ENCODE measurements around the gene YAF2. TPM values are rescaled to one million over a fixed set of nuclear protein-coding genes. Genes with fewer than 3 reads are reported as not detected.

Gene YAF2, protein sequence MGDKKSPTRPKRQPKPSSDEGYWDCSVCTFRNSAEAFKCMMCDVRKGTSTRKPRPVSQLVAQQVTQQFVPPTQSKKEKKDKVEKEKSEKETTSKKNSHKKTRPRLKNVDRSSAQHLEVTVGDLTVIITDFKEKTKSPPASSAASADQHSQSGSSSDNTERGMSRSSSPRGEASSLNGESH
- total RNA-seq: 100 to 1,000 TPM in 2 of 3 donors, 10 to 100 TPM in 1; 96.2 to 124 (median 101) TPM
- 69.2 TPM for total RNA-seq (2013)

DNA sequence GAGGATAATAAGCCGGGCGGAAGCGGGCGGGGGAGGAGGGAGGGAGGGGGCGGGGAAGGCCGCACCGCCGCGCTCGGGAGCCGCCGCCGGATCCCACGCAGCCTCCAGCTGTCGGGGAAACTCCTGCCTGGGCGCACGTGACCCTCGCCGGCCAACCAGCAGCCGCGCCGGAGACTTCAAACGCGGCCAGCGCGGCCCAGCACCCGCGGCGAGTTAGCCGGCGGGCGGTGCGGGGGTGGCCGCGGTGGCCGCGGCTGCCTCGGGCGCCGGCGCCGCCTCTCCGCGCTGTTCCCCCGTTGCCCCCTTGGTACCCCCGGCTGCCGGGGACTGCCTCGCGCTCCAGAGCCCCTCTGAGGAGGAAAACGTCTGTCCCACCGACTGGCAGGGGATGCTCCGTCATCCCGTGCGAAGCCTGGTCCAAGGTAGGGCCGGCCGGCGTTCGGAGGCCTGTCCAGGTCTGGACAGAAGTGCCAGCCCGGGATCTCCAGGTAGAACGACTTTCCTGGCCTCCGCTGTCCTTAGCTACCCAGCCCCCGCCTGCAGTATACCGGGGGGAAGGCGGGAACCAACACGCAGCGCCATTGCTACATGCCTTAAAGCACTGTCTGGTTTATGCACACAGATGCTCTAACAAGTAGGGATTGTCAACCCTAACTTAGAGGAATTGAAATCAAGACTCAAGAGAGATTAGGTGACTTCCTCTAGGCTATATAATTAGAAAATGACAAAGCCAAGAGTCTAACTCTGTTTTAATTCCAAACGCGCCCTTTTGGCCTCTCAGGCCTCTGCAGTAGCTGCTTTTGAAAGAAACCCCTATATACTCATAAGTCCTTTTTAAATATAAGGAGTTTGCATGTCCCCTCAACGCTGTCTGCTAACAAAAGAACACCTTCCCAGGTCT, at the start of gene YAF2:
TSS of gene YAF2 (minus strand) at position 9 of the 901 bp plus-strand sequence. CDS start 68 bp downstream, outside the sequence.
- H3K36me3 Mint-ChIP-seq: no peaks in the 10 kb centered on the region

DNA sequence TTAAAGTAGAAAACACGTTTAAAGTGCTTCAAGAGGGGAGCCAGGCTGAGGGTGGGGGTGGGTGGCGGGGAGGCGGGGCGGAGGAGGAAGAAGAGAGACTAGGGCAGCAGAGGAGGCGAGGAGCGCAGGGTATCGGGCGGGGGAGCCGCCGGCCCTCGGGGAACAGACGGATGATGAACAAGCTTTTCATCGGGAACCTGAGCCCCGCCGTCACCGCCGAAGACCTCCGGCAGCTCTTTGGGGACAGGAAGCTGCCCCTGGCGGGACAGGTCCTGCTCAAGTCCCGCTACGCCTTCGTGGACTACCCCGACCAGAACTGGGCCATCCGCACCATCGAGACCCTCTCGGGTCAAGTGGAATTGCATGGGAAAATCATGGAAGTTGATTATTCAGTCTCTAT, 48.7 kb upstream of the YAF2 start:
- Histone ChIP-seq H3K27ac (ENCODE audit: low read length) (no peak overlapping the region), H3K4me3 (ENCODE audit: low read length) (no peak overlapping the region), H3K27me3 (ENCODE audit: control insufficient read depth, insufficient read depth, low read length) (no peaks in the 10 kb centered on the region), H3K36me3 (ENCODE audit: control insufficient read depth, insufficient read depth, low read length) (no peaks in the 10 kb centered on the region), H3K4me1 (ENCODE audit: control insufficient read depth, insufficient read depth, low read length) (no peaks in the 10 kb centered on the region), H3K9me3 (ENCODE audit: control insufficient read depth, insufficient read depth, low read length) (no peaks in the 10 kb centered on the region)
- Mint-ChIP-seq H3K36me3 (no peaks in the 10 kb centered on the region), H3K4me3 (no peak overlapping the region), H3K27me3 (ENCODE audit: low read depth in 2 of 2) (peaks cover 8 to 11% of the 10 kb centered on the region in 2 donors), H3K9me3 (no peaks in the 10 kb centered on the region), H3K27ac (no peak overlapping the region), H3K4me1 (no peaks in the 10 kb centered on the region)
- ATAC-seq: no peak
- 97% methylated on average over 26 of the region's 26 CpGs for WGBS (ENCODE audit: insufficient coverage)
- intact Hi-C loops (cut with micrococcal nuclease): no loop called here
- DNase-seq: no peak
- TF ChIP-seq CTCF (IDR thresholded peaks at IDR 0.05): no peak

More for the DNA sequence above, at the start of gene YAF2:
- Histone ChIP-seq H3K4me3 (ENCODE audit: low read length) (peak within 1 kb of the TSS; percentile 56), H3K9me3 (ENCODE audit: control insufficient read depth, insufficient read depth, low read length) (no peaks in the 10 kb centered on the region), H3K4me1 (ENCODE audit: control insufficient read depth, insufficient read depth, low read length) (peaks cover 9% of the 10 kb centered on the region), H3K27me3 (ENCODE audit: control insufficient read depth, insufficient read depth, low read length) (no peaks in the 10 kb centered on the region), H3K36me3 (ENCODE audit: control insufficient read depth, insufficient read depth, low read length) (peaks cover 15% of the 10 kb centered on the region), H3K27ac (ENCODE audit: low read length) (peak within 1 kb of the TSS; percentile 76)
- intact Hi-C loops (cut with micrococcal nuclease): loop anchor here (1.0 to 5.0 kb wide), 3 partner anchors 88 to 141 kb away; partner anchors contain the start of genes GXYLT1, PPHLN1 and ZCRB1
- peak; percentile 88 to 94 for DNase-seq
- H3K27me3 Mint-ChIP-seq (ENCODE audit: low read depth in 2 of 2): no peaks in the 10 kb centered on the region
- peak within 1 kb of the TSS; percentile 89 to 94 for H3K27ac Mint-ChIP-seq
- H3K9me3 Mint-ChIP-seq: no peaks in the 10 kb centered on the region
- peak; percentile 74 to 88 (median 81) for ATAC-seq
- 3% methylated on average over 69 of the region's 69 CpGs for WGBS (ENCODE audit: insufficient coverage)
- H3K4me1 Mint-ChIP-seq: peaks cover 30 to 32% of the 10 kb centered on the region in 2 donors
- no peak for TF ChIP-seq CTCF (IDR thresholded peaks at IDR 0.05)
- H3K4me3 Mint-ChIP-seq: peak within 1 kb of the TSS; percentile 90

DNA sequence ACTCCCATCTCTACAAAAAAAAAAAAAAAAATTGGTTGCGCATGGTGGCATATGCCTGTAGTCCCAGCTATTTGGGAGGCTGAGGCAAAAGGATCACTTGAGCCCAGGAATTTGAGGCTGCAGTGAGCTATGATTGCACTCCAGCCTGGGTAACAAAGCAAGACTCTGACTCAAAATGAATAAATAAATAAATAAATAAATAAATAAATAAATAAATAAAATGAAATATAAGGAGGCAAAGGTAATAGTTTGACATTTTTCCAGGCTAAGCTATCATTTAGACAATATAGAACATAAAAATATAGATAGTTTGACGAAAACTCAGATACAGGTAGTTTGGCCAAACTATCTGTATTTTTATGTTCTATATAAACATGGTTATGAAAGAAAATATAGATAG, 47.4 kb upstream of the YAF2 start:
- peaks cover 8 to 11% of the 10 kb centered on the region in 2 donors for H3K27me3 Mint-ChIP-seq (ENCODE audit: low read depth in 2 of 2)
- TF ChIP-seq CTCF (IDR thresholded peaks at IDR 0.05): no peak
- no CpG with 5 or more reads among the region's 2 CpGs for WGBS (ENCODE audit: insufficient coverage)
- no peaks in the 10 kb centered on the region for H3K36me3 Mint-ChIP-seq
- Histone ChIP-seq H3K9me3 (ENCODE audit: control insufficient read depth, insufficient read depth, low read length) (no peaks in the 10 kb centered on the region), H3K27ac (ENCODE audit: low read length) (no peak overlapping the region), H3K27me3 (ENCODE audit: control insufficient read depth, insufficient read depth, low read length) (no peaks in the 10 kb centered on the region), H3K36me3 (ENCODE audit: control insufficient read depth, insufficient read depth, low read length) (no peaks in the 10 kb centered on the region), H3K4me1 (ENCODE audit: control insufficient read depth, insufficient read depth, low read length) (no peaks in the 10 kb centered on the region), H3K4me3 (ENCODE audit: low read length) (no peak overlapping the region)
- no peak overlapping the region for H3K27ac Mint-ChIP-seq
- H3K4me1 Mint-ChIP-seq: no peaks in the 10 kb centered on the region
- no peak overlapping the region for H3K4me3 Mint-ChIP-seq
- intact Hi-C loops (cut with micrococcal nuclease): no loop called here
- DNase-seq: no peak
- H3K9me3 Mint-ChIP-seq: no peaks in the 10 kb centered on the region
- no peak for ATAC-seq
